Retinal pigment epithelial cell (primary cell): ENCODE data around the gene TMPRSS12.
"Not testable (repeated sequence)": the region's sequence is repeated elsewhere in the genome, so short reads cannot be mapped to it uniquely, and the experiment has no call there.

Experiments used
- DNase-seq: peaks from one replicate; pipeline ENCODE4 v3.0.0-alpha.2; 2010; ENCODE audit warnings: low read depth
- H3K4me3 ChIP-seq: 2 replicates; pipeline ENCODE4 v1.5.1; 2011; ENCODE audit warnings: mild to moderate bottlenecking, low read length, control low read depth, moderate library complexity
- CTCF ChIP-seq: conservative IDR thresholded peaks from 2 replicates; pipeline ENCODE4 v1.5.1; 2011; ENCODE audit warnings: low read depth, low read length, control low read depth, inconsistent platforms

The TMPRSS12 gene

GRCh38 chr12:50824914-50825313 is 17.8 kb upstream of the TMPRSS12 start:
- no peak for TF ChIP-seq CTCF
- no peak overlapping the region for H3K4me3 ChIP-seq
- no peak for DNase-seq

- no peak overlapping the region for H3K4me3 ChIP-seq
- peak; percentile 29 for DNase-seq
These were observed 17.3 kb upstream of the TMPRSS12 start for GRCh38 chr12:50825372-50825838.

GRCh38 chr12:50828121-50828520 is 14.6 kb upstream of the TMPRSS12 start:
- TF ChIP-seq CTCF, result no peak
- H3K4me3 ChIP-seq, result no peak overlapping the region
- DNase-seq, result no peak

More at GRCh38 chr12:50825372-50825838, 17.3 kb upstream of the TMPRSS12 start:
- peak; percentile 26 for TF ChIP-seq CTCF

GRCh38 chr12:50828886-50829285 is 13.8 kb upstream of the TMPRSS12 start:
- no peak for TF ChIP-seq CTCF
- no peak overlapping the region for H3K4me3 ChIP-seq
- no peak for DNase-seq

- not testable (repeated sequence) for DNase-seq
These were observed 8.9 kb upstream of the TMPRSS12 start for GRCh38 chr12:50833801-50834200.

GRCh38 chr12:50839042-50839441 is 3.7 kb upstream of the TMPRSS12 start:
- no peak for DNase-seq
- no peak for TF ChIP-seq CTCF
- no peak overlapping the region for H3K4me3 ChIP-seq

More at GRCh38 chr12:50833801-50834200, 8.9 kb upstream of the TMPRSS12 start:
- H3K4me3 ChIP-seq, result not testable (repeated sequence)

- no peak for DNase-seq
- H3K4me3 ChIP-seq, result no peak overlapping the region
- no peak for TF ChIP-seq CTCF
These were observed 1.8 kb upstream of the TMPRSS12 start for GRCh38 chr12:50840809-50841487.
